ENCODE results near the gene FCER1A. TPM values are rescaled to one million over a fixed set of nuclear protein-coding genes. Genes with fewer than 3 reads are reported as not detected.
"Not testable (repeated sequence)": the region's sequence is repeated elsewhere in the genome, so short reads cannot be mapped to it uniquely, and the experiment has no call there.

The FCER1A gene
- total and polyA plus RNA-seq, 3 donors from 2014 or later: 3.2 to 4.3 TPM; not detected in 1

DNA sequence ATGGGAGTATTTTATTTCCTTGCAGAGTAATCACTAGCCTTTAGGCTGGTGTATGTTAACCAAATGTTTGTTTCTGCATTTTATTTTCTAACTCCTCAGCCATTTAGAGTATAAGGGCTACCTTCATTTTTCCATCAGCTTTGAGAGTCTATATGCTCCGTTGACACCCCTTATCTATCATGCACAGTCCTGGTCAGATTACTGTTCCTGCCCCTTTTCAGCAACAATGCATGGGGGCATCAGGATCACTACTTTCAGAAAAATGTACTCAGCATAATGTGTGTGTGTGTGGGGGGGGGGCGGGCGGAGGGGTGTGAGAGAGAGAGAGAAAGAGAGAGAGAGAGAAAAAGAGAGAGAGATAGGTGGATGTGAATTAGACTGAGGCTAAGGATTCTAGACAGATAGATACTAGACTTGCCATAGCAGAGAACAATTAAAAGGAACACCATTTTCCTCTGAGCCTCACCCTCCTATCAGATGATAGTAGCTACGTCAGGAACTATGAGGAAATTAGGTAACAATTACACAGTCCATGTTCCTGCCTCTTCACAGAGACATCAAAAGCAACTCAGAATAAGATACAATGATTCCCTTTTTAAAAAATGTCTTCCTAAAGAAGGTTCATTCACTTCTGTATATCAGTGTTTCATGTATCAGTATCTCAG, 40.8 kb downstream of the FCER1A start:
- Histone ChIP-seq H3K36me3 (ENCODE audit: low read depth, missing control alignments) (no peaks in the 10 kb centered on the region), H3K9me3 (no peaks in the 10 kb centered on the region), H3K4me3 (no peak overlapping the region), H3K4me1 (peaks cover 7% of the 10 kb centered on the region), H3K27me3 (no peaks in the 10 kb centered on the region), H3K27ac (no peak overlapping the region)
- no peak for TF ChIP-seq CTCF (IDR thresholded peaks at IDR 0.05)
- no peak for TF ChIP-seq POLR2A (IDR thresholded peaks at IDR 0.05)
- intact Hi-C loops (cut with DNase I; ENCODE audit: low total_unique reads): no loop called here
- no peak for DNase-seq
- 44 to 65% methylated on average over 2 to 4 of the region's 4 CpGs for WGBS, 2 donors

DNA sequence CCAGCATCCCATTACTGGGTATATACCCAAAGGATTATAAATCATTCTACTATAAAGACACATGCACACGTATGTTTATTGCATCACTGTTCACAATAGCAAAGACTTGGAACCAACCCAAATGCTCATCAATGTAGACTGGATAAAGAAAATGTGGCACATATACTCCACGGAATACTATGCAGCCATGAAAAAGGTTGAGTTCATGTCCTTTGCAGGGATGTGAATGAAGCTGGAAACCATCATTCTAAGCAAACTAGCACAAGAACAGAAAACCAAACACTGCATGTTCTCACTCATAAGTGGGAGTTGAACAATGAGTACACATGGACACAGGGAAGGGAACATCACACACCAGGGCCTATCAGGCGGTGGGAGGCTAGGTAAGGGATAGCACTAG, 47.2 kb downstream of the FCER1A start:
- H3K4me3 ChIP-seq; H3K4me1 ChIP-seq; intact Hi-C loops (cut with DNase I; ENCODE audit: low total_unique reads); H3K9me3 ChIP-seq; DNase-seq; H3K27ac ChIP-seq; H3K36me3 ChIP-seq (ENCODE audit: low read depth, missing control alignments); H3K27me3 ChIP-seq: not testable (repeated sequence)
- 84 to 85% methylated on average over 3 of the region's 3 CpGs for WGBS, 2 donors

GRCh38 chr1:159352436-159352835, 50.3 kb downstream of the FCER1A start:
- no peaks in the 10 kb centered on the region for H3K27me3 ChIP-seq
- TF ChIP-seq CTCF (IDR thresholded peaks at IDR 0.05) (no peak), POLR2A (IDR thresholded peaks at IDR 0.05) (no peak)
- no peaks in the 10 kb centered on the region for H3K9me3 ChIP-seq
- WGBS, 2 donors: 86 to 89% methylated on average over 2 of the region's 2 CpGs
- DNase-seq: no peak
- no peak overlapping the region for H3K4me3 ChIP-seq
- no peaks in the 10 kb centered on the region for H3K36me3 ChIP-seq (ENCODE audit: low read depth, missing control alignments)
- no peaks in the 10 kb centered on the region for H3K4me1 ChIP-seq
- intact Hi-C loops (cut with DNase I; ENCODE audit: low total_unique reads): no loop called here
- H3K27ac ChIP-seq: no peak overlapping the region

Other genes with a start within 250 kb of the FCER1A start
- 1 to 10 TPM; 1.3 to 1.9 TPM for gene AIM2, start 225.6 kb upstream of the FCER1A start, total RNA-seq
- 3.2 TPM for gene AIM2, start 225.6 kb upstream of the FCER1A start, polyA plus RNA-seq (ENCODE audit: insufficient read depth, low read depth, low replicate concordance)
- gene CADM3, start 130.7 kb upstream of the FCER1A start, total RNA-seq: 1 to 10 TPM; 5.7 to 6.4 TPM
- 13.4 TPM for gene CADM3, start 130.7 kb upstream of the FCER1A start, polyA plus RNA-seq (ENCODE audit: insufficient read depth, low read depth, low replicate concordance)
- 10 to 100 TPM; 14.9 to 16.6 TPM for gene ACKR1, start 97.5 kb upstream of the FCER1A start, total RNA-seq
- gene ACKR1, start 97.5 kb upstream of the FCER1A start, polyA plus RNA-seq (ENCODE audit: insufficient read depth, low read depth, low replicate concordance): 26.9 TPM
- under 1 TPM in 1 of 2 donors, not detected in 1; 0.87 TPM for gene OR10J4, start 129.9 kb downstream of the FCER1A start, total RNA-seq
- gene OR10J4, start 129.9 kb downstream of the FCER1A start, polyA plus RNA-seq (ENCODE audit: insufficient read depth, low read depth, low replicate concordance): not detected
- gene OR10J1, start 137.4 kb downstream of the FCER1A start, total RNA-seq: 1 to 10 TPM; 3.0 to 3.1 TPM
- gene OR10J1, start 137.4 kb downstream of the FCER1A start, polyA plus RNA-seq (ENCODE audit: insufficient read depth, low read depth, low replicate concordance): 8.3 TPM
- not detected for gene OR10J5, start 233.7 kb downstream of the FCER1A start, total RNA-seq
- gene OR10J5, start 233.7 kb downstream of the FCER1A start, polyA plus RNA-seq (ENCODE audit: insufficient read depth, low read depth, low replicate concordance): not detected

All from testis (tissue), 3 donors.